IPS-NIHi7 (cell line): ENCODE results near the gene TRAK1.
A peak's percentile ranks its signal among the peaks of the same experiment; 100 is the strongest.

Experiments used
- DNase-seq: peaks from one replicate; pipeline ENCODE4 v3.0.0; 2012; ENCODE audit warnings: mixed read lengths; ENCODE audit errors: extremely low spot score

Gene TRAK1

DNA sequence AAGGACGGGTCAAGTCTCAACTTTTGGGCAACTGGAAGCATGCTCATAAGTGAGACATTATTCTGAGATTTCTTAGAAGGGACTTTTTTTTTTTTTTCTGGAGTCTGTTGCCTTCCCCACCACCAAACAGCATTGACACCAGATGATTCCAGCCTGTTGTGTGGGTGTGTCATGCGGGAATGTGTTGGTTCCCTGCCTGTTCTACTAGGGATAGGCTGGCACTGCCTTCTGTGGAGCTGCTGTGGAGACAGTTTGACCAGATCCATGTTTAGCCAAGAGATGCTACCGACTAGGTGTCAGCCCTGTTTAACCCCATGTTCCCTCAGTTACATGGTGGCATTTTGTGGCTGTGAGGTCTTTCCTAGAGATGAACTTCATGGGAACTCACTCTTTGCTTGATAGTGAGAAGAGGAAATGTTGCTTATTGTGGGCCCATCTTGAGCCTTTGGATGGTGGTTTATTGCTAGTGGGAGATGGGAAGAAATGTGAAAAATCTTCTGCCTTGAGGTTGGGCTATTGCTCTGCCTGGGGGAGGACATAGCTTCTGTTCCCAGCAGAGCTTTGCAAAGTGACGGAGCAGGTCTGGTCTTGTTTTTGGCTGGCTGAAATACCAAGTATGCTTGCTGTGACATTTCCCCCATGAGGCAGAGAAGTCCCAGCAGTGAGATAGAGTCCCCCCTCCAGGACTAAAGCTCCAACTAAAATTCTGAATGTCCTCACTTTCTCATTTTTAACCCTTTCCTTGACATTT lies 31.3 kb downstream of the TRAK1 start:
- DNase-seq: no peak

DNA sequence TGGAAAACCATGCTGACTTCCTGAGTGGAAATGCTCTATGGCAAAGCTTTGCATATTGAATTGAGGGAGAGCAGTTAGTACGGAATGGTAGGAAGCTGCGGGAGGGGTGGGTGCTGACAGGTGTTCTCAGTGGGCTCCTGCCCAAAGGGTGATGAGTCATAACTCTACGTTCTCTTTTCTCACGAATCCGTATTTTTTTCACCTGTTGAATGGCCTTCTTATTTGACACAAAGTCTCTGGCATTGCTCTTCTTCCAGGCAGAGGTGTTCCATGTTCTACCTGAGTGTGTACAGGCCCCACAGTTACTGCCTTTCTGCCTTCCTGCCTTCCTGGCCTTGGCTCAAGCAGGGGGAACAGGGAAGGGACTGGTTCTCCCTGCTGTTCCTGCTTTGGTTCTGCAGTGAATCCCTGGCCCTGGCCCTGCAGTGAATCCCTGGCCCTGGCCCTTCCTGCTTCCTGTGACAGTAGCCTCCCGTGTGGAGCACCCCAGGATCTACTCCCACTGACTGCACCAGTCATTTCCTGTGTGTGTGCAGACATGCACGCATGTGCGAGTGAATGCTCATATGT lies 31.9 kb downstream of the TRAK1 start:
- DNase-seq: no peak

DNA sequence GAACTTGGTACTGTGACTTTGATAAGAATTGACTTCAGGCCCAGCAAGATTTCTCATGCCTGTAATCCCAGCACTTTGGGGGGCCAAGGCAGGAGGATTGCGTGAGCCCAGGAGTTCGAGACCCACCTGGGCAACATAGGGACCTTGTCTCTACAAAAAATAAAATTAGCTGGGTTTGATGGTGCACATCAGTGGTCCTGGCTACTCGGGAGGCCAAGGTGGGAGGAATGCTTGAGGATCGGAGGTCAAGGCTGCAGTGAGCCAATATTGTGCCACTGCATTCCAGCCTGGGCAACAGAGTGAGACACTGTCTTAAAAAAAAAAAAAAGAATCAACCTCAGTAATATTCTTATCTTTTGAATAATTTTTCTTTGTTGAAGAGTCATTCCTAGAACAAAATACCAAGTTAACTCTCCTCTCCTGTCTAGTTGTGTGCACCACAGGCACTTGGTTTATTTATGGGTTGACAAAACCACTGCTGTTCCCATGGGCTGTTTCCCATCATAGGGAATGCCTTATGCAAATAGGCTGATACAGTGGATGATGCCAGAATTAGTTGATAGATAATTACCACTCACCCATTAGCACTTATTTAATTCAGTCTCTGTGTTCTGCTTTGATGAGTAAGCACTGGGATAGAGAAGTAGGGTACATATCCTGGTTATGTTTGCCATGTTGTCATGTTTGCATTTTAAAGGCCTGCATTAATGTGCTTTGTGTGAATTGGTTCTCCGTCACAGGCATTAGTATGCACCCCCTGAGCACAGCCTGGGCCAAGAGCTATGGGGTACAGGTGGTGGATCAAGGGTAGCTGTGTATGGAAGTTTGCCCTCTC lies 32.9 kb downstream of the TRAK1 start:
- DNase-seq: no peak

DNA sequence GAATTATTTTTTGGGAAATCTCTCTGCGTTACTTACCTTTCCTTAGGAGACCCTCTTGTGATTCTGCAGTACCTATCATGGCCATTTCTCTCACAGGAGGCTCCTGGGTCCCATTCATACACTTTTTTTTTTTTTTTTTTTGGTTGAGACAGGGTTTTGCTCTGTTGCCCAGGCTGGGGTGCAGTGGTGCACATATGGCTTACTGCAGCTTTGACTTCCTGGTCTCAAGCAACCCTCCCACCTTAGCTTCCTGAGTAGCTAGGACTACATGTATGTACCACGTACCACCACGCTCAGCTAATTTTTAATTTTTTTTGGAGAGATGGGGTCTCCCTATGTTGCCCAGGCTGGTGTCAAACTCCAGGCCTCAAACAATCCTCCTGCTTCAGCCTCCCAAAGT lies 36.1 kb downstream of the TRAK1 start:
- no peak for DNase-seq

DNA sequence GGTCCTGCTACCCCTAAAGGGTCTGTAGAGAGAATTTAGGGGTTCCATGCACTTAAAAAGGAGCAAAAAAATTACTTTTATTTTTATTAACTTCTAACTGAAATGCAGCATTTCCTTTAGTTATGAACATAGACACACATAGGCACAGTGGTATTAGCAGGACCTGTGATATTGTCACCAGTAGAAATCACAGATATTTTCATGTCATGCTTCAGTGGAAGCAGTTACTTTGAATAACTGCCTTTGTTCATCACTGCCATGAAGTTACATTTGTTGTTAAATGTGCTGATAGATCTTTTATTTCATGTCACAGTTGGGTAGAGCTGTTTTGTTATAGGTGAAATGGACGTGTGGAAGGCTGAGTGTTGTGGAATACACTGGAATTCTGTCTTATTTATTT lies 37.4 kb downstream of the TRAK1 start:
- no peak for DNase-seq

DNA sequence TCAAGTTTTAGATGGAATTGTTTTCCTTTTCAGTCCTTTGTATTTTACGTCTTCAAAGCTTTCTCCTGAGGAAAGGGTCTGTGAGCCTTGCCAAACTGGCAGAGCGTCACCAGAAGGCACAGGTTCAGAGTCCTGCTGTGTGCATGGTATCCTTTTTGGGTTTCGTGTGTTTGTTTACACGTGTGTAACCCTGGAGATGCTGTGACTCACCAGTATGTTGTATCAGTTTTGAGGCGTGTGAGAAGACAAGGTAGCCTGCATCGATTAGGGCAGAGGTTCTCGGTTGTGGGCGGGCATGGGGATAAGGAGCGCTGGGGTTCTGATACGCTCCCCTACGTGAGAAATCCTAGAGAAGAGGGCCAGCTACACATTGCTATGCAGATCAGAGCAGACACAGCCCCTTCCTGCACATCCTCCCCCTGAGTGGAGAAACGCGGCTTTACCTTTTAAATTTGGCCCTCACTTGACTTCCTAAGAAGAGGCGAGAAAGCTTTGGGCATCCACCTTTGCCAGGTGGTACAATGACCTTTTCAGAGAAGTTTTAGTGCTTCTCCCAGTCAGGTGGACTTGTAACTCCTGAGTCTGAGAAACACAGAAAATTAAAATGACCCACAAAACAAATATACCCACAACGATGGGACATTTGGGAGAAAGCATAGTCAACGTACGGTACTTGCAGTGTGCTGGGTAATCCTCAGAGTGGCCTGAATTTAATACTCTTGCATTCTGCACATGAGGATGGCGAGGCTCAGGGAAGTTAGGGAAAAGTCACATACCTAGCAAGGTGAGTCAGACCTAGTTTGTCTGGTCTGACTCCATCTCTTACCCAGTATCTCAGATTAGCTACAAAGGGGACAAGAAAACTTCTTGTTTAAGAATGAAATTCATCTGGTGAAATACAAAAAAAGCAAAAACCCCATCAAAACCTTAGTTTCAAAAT lies 38.1 kb downstream of the TRAK1 start:
- DNase-seq: no peak

DNA sequence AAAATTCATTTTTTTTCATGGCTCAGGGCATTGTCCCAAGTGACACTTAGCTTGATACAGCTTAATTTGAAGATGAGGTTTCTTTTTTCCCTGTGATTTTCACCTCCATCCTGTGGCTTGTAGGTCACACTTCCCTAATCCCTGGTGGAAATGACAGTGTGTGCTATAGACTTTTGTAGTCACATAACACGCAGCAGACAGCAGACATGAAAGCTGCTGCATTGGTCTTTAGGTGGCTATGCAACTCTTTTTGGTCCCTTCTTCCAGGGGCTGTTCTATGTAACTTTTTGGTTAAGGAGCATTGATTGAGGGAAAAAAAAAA lies 38.8 kb downstream of the TRAK1 start:
- no peak for DNase-seq

DNA sequence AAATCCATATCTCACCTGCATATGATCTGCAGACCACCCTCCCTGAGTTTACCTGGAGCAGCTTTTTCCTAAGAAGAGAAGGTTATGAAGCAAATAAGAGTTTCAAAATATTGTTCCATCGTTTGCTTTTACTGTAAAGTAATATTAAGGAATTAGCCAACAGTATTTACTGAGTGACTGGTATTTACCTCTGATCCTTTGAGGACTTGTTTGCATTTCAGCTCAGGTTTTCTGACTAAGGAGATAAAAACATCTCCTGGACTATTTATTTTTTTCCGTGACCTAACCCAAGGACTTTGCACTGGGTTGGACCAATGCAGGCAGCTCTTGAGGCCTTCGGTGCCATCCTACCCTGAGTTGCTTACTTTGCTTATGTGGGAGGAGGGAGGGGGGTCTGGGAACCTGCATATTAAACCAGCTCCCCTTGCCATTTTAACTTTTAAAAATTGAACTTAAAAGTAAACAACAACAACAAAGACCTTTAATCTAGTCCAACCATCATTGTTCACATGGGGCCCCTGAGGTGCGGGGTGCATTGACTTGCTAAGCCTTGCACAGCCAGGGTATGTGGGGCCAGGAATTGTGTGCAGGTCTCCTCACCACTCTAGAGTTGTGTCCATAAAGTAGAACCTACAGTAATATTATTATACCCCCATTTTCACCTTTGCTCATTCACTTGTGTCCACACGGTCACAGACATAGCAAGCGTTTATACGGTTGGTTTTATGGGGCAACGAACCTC lies 39.3 kb downstream of the TRAK1 start:
- no peak for DNase-seq

DNA sequence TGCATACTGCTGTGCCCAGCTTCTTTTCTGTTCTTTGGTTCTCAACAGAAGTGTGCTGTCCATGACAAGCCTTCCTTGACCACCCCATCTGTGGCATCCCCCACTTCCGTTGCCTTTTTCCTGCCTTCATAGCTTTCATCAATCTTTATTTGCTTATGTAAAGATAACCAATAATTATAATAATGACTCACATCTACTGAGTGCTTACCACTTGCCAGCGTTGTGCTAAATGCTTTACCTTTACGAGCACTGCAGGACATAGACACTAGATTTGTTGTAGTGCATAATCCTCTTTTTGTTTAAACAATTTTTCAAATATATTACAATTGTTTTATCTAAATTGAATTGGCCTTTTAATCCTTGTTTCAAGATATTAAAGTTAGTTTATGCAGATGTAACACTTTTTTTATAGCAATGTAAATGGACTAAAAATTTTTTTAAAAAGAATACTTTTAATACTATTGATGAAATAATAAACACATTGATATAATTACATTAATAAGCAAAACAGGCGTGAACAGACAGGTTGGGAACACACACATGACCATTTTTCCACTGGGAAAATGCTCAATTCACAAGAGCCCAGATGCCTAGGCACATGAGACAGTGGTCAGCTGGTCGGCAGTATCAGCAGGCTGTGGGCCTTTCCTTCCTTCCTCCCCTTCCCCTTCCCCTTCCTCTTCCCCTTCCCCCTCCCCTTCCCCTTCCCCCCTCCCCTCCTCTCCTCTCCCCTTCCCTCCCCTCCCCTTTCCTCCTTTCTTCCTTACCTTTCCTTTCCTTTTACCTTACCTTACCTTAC lies 42.5 kb downstream of the TRAK1 start:
- no peak for DNase-seq

DNA sequence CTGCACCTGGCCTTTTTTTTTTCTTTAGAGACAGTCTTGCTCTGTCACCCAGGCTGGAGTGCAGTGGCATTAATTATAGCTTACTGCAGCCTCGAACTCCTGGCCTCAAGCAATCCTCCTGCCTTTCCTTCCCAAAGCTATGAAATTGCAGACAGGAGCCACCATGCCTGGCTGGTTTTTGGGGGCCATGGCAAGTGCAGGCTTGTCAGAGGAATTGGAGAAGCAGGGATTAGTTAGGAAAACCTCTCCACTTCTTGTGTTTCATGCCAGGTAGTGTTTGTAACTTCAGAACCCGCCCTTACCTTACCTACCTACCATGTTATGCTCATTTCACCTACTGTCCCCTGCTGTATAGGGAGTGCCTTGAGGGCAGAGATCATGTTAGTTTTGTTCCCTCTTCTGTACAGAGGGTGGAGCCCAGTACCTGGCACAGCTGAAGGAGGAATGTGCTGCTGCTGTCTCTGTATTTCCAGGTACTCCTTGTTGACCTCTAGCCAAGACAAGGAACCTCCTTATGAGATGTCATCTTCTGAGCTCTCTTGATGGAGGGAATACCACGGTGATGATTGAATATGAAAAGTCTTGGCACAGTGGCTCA lies 43.8 kb downstream of the TRAK1 start:
- no peak for DNase-seq

DNA sequence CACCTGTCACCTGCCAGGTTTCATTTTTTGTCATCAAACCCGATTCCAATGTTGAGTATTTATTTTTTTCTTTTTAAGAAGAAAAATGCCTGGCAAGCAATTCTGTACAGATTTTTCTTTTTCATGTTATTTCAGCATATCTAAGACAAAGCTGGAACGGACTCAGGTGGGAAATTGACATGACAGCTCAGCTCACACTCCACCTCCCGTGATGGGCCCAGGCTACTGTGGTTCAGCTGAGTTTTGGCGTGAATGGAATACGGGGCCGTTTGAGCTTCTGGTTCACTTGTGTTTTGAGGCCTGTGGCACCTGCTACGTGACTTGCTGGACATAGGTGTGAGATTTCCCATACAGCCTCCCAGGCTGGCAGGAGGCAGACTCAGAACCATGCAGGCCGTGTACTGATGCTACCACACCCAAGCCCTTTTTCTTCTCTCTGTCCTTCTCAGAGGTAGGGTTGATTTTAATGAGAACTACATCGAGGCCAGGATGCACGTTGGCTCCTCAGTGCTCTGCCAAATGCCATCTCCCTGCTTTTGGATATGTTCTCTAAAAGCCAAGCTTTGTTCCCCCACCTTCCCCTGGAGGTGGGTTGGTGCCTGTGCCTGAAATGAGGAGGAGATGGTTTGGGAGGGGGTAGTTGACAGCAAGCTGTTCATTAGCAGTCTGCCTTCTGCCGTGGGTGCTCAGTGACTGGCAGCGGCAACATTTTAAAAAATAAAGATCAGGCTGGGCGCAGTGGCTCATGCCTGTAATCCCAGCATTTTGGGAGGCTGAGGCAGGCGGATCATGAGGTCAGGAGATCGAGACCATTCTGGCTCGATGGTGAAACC lies 48.7 kb downstream of the TRAK1 start:
- DNase-seq: no peak

DNA sequence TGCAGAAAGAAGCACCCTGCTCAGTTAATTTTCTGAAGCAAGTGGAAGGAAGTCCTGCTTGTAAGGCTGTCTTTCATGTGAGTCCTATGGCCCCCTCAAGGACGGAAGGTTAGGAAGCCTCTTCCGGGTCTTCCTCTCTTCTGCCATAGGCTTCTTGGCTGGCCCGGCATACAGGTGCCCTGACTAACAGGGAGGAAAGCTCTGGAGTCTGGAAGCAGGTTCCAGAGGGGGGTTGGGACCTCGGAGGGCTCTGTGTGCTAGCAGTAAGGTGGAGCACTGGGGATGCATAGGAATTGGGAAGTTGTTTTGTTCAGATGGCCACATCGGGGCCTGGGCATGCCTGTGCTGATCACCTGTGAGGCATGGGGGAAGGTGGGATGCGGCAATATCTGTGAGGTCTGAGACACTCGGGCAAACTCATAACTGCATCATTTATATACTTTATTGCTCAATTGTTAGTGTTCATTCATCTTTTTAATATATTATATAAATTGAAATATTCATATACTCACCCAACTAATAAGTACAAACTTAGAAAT lies 49.6 kb downstream of the TRAK1 start:
- no peak for DNase-seq

DNA sequence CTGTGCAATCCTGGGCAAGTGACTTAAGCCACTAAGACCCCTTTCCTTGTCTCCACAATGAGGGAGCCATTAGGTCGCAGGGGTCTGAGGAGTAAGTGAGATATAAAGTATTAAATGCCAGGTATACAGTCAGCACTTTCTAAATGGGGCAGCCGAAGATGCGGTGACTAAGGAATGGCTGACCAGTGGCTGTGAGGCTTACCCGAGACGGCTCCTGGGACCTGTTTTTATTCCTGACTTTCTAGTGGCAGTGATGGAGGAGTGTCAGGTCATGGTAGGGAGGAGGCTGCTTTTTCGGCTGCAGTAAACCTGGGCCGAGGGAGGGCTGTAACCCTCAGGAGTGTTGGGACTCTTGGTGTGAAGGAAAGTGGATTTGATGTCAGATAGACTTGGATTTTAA lies 52.3 kb downstream of the TRAK1 start:
- no peak for DNase-seq

DNA sequence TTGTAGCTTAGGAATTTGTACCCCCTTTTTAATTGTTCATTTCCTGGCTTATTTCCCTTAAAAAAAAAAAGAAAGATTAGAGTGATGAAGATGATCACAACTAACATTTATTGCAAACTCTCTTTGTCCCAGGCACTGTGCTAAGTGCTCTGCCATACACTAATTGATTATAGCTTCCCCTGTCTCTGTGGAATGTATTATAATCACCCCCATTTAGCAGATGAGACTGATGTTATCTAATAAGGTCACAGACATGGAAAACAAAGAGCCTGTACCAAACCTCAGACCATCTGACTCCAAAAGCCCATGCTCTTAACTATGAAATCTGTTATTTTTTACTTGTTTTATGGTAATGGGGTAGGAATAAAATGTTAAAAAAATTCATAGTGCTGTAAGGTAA lies 53.1 kb downstream of the TRAK1 start:
- DNase-seq: no peak

DNA sequence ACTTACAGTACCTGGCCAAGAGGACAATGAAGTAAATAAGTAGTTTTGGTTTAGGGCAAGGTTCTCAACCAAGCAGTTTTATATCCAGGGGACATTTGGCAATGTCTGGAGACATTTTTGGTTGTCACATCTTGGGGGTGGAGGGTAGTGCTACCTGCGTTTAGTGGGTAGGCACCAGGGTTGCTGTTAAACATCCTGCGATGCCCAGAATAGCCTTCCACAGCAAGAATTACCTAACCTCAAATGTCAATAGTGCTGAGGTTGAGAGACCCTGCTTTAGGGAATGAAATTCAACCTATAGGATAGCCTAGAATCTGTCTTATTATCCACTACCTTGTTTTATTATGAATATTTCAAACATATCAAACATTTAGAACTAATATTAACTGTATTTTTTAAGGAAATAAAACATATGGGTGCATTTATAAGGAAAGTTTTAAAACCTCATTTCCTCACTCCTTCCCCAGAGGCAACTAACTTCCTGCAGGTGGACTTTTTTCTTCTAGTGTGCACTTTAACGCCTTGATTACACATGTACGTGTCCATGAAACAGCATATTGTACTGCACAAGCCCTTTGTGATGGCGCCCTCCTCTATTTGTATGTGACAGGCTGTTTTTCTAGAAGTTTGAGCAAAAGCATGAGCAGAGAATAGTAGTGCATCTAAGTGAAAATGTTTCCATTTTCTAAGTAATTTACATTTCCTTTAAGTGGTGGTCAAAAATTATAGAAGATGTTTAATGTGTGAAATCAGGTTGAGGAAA lies 57.1 kb downstream of the TRAK1 start:
- DNase-seq: no peak

DNA sequence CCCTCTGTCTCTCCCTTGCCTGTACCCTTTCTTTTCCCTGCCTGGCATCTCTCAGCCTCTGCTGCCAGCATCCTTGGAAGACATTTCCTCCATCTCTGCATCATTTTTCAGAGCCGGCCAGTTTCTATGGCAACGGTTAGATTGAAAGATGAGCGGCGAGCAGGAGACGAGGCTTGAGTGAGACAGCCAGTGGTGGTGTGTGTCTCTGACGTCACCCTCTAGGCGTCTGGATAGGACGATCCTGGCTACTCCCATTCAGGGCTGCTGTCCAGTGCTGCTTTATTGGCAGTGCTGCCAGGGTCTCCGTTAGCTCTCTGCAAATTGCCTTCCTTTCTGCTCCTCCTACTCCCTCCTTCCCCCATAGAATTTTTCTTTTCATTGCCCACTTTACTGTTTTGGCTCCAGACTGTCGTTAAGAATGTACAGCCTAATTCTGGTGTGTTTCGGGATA lies 57.9 kb downstream of the TRAK1 start:
- peak; percentile 97 for DNase-seq

DNA sequence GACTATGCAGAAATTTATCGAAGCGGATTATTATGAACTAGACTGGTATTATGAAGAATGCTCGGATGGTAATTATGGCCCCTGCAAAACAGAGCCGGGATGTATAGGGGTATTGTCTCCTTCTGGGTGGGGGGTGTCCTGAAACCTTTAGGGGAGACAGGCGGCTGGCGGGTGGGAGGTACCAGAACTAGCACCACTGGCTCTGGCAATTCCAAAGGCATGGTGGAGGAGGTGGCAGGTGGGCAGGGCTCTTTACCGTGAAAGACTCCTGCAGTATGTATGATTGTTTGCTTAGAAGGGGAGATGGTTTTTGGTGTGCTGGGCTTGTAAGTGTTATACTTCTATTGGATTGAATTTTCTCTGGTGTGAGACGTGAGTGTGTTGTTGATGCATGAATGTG lies 58.4 kb downstream of the TRAK1 start:
- no peak for DNase-seq

DNA sequence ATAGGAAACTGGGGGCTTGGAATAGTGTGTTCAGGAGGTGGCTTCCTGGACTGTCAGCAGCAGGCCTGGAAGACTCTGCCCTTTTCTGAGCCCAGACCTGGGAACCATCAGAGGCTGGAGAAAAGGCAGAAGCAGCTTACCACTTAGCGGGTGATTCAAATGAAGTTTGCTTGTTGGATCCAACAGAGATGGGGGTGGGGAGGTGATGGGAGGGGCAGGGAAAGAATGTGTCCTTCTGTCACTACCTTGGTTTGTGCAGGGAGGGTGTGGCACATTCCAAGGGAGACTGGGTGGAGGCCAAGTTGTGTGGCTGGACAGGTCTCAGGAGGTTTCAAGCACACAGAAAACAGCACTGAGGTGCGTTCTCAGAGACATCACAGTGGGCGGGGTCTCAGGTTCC lies 58.8 kb downstream of the TRAK1 start:
- no peak for DNase-seq
